ENCODE measurements around the gene IGF2. TPM values are rescaled to one million over a fixed set of nuclear protein-coding genes. Genes with fewer than 3 reads are reported as not detected.

The IGF2 gene, protein sequence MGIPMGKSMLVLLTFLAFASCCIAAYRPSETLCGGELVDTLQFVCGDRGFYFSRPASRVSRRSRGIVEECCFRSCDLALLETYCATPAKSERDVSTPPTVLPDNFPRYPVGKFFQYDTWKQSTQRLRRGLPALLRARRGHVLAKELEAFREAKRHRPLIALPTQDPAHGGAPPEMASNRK
- total RNA-seq, result under 1 TPM; under 0.01 to 0.33 TPM

GRCh38 chr11:2139123-2139521 is at the start of gene IGF2:
TSS of gene IGF2 (minus strand) at chr11:2139389. CDS start at chr11:2135523, 3,866 bp downstream.

DNA sequence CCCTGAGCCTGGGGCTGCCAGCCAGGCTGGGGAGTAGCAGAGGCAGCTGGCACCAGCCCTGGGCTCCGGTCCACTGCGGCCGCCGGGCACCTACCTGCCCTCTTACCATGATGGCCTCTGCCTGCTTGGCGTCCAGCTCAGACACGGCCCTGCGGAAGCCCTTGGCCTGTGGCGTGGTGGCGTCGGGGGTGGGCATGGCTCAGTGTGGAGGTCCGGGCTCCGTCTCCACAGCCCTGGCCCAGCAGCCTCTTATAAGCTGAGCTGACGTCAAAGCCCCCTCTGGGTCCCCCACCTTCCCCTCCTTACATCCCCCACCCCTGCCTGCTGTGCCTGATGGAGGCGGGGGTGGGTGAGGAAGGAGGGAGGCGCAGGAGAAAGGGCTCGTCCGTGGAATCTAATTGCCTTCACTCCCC is 32.4 kb upstream of the IGF2 start, which contains the start of gene TH:
Gene TH (minus strand): TSS at position 225 of the 413 bp plus-strand sequence. CDS start 29 bp downstream, at position 196.

GRCh38 chr11:2160736-2161259 is 21.6 kb upstream of the IGF2 start, which contains the start of gene INS:
TSS of gene INS (minus strand) at chr11:2161209. CDS start at chr11:2160971, 238 bp downstream.

Small RNA genes within 50 kb of the gene (small RNA-seq; reads per million reads assigned to genes)
- gene MIR4686, result 0 reads per million in 2 donors
- 25.4 to 35.2 reads per million in 2 donors for gene MIR483

Other genes starting within 250 kb of the IGF2 start
- not detected for gene PRR33, start 247.5 kb downstream of the IGF2 start, total RNA-seq
- not detected for gene TNNT3, start 219.7 kb downstream of the IGF2 start, total RNA-seq
- gene MRPL23, start 192.1 kb downstream of the IGF2 start, total RNA-seq, result 100 to 1,000 TPM; 165 to 167 TPM
- under 1 TPM; 0.33 to 0.34 TPM for gene H19, start 141.5 kb downstream of the IGF2 start, total RNA-seq
- gene INS, start 21.8 kb upstream of the IGF2 start, total RNA-seq, result not detected
- not detected for gene TH, start 32.4 kb upstream of the IGF2 start, total RNA-seq
- gene ASCL2, start 131.2 kb upstream of the IGF2 start, total RNA-seq, result not detected
- gene C11orf21, start 162.5 kb upstream of the IGF2 start, total RNA-seq, result not detected
- gene TSPAN32, start 162.6 kb upstream of the IGF2 start, total RNA-seq, result under 1 TPM in 1 of 2 donors, not detected in 1; 0.34 TPM
- 100 to 1,000 TPM; 213 to 260 TPM for gene CD81, start 237.9 kb upstream of the IGF2 start, total RNA-seq